ENCODE measurements around the gene BRIP1. TPM values are rescaled to one million over a fixed set of nuclear protein-coding genes. Genes with fewer than 3 reads are reported as not detected.

Gene BRIP1
- total and polyA plus RNA-seq, 2 donors (not counting 3 experiments of a cell fraction or from before 2014, with no cell fraction given): 1.8 to 12.1 TPM

DNA sequence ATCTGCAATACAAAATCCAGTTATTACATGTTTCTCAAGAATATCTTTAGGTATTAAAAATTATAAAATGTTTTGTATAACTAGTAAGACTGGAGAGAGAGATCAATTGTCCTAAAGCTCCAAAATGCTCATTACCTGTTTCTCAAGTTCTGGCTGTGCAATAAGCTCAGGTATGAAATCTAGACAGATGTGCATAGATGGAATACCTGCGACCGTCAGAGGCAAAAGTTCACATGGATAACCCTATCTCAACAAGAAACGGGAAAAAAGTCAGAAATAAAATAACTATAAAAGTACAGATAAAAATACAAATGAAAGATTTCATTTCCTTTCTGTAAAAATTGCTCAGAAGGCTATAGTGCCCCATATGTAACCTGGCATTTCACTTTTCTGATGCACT lies 5.8 kb upstream of the BRIP1 start:
- Histone ChIP-seq H3K9ac (replicated peaks; ENCODE audit: extremely low read depth, insufficient read depth, low read length) (no peak overlapping the region), H3K27ac (ENCODE audit: insufficient read depth, low read depth, low read length) (no peak overlapping the region), H3K27me3 (ENCODE audit: control insufficient read depth in 2 of 2, insufficient read depth in 2 of 2, low read length in 2 of 2) (no peaks in the 10 kb centered on the region), H3K9me1 (replicated peaks; ENCODE audit: control insufficient read depth, extremely low read depth, insufficient read depth, low read length) (no peaks in the 10 kb centered on the region), H4K20me1 (replicated peaks; ENCODE audit: control insufficient read depth, extremely low read depth, insufficient read depth, low read length) (no peaks in the 10 kb centered on the region), H3K79me2 (ENCODE audit: control insufficient read depth, insufficient read depth, low read length) (no peaks in the 10 kb centered on the region), H3K9me3 (replicated peaks; ENCODE audit: control insufficient read depth, insufficient read depth, low read length) (no peaks in the 10 kb centered on the region), H2AFZ (ENCODE audit: low read depth, low read length) (no peak overlapping the region), H3K4me1 (ENCODE audit: control insufficient read depth, extremely low read depth, insufficient read depth, low read length) (peaks cover 3% of the 10 kb centered on the region), H3K36me3 (ENCODE audit: control insufficient read depth in 2 of 2, extremely low read depth in 1 of 2, insufficient read depth in 2 of 2, low read length in 2 of 2) (no peaks in the 10 kb centered on the region), H3K4me3 (replicated peaks in 1 of 3; ENCODE audit: insufficient read depth in 1 of 3, low read depth in 1 of 3, low read length in 3 of 3) (no peak overlapping the region), H3K4me2 (ENCODE audit: insufficient read depth, low read length) (no peak overlapping the region)
- no TSS peak for BruUV-seq (replicated peaks)
- no peak for TF ChIP-seq GATA2 (IDR thresholded peaks at IDR 0.05; ENCODE audit: insufficient read depth, insufficient read length, low read depth, low read length)
- TF ChIP-seq, protein P1, sequence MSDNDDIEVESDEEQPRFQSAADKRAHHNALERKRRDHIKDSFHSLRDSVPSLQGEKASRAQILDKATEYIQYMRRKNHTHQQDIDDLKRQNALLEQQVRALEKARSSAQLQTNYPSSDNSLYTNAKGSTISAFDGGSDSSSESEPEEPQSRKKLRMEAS (IDR thresholded peaks at IDR 0.05; ENCODE audit: insufficient read depth, insufficient read length): no peak
- no peak for TF ChIP-seq MYC (IDR thresholded peaks at IDR 0.05; ENCODE audit: low read depth, low read length)
- TF ChIP-seq, protein P2, sequence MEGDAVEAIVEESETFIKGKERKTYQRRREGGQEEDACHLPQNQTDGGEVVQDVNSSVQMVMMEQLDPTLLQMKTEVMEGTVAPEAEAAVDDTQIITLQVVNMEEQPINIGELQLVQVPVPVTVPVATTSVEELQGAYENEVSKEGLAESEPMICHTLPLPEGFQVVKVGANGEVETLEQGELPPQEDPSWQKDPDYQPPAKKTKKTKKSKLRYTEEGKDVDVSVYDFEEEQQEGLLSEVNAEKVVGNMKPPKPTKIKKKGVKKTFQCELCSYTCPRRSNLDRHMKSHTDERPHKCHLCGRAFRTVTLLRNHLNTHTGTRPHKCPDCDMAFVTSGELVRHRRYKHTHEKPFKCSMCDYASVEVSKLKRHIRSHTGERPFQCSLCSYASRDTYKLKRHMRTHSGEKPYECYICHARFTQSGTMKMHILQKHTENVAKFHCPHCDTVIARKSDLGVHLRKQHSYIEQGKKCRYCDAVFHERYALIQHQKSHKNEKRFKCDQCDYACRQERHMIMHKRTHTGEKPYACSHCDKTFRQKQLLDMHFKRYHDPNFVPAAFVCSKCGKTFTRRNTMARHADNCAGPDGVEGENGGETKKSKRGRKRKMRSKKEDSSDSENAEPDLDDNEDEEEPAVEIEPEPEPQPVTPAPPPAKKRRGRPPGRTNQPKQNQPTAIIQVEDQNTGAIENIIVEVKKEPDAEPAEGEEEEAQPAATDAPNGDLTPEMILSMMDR (IDR thresholded peaks at IDR 0.05; ENCODE audit: extremely low read depth in 1 of 2, insufficient read depth in 1 of 2, low read depth in 1 of 2, low read length in 2 of 2): no peak
- TF ChIP-seq FOS (IDR thresholded peaks at IDR 0.05; ENCODE audit: borderline replicate concordance, insufficient read depth, low read length): no peak
- TF ChIP-seq POLR2AphosphoS5 (IDR thresholded peaks at IDR 0.05; ENCODE audit: insufficient read depth, low read depth, low read length): no peak
- TF ChIP-seq POLR2A (IDR thresholded peaks at IDR 0.05; ENCODE audit: low read depth, low read length): no peak
- FAIRE-seq (no peak), DNase-seq (ENCODE audit: low read depth, low spot score) (no peak)
- CTCF ChIA-PET: no interaction called here
- dilution Hi-C loops (cut with MboI; ENCODE audit: extremely low pct_ligation_motif_present, low sequenced_read_pairs) (no loop called here), intact Hi-C loops (cut with micrococcal nuclease) (no loop called here)
- POLR2A ChIA-PET: no interaction called here
